NCI-H82 (cell line): ENCODE results near the gene TNFSF10.
"Not testable (repeated sequence)": the region's sequence is repeated elsewhere in the genome, so short reads cannot be mapped to it uniquely, and the experiment has no call there.

ENCODE experiments used
- DNase-seq: peaks from one replicate; lab custom pipeline; 2025; lab: John Stamatoyannopoulos, UW

The TNFSF10 gene

GRCh38 chr3:172543884-172544283 is 20.7 kb upstream of the TNFSF10 start:
- DNase-seq: no peak

- DNase-seq: no peak
Measured at GRCh38 chr3:172543419-172543818, 20.2 kb upstream of the TNFSF10 start.

- no peak for DNase-seq
Measured at GRCh38 chr3:172542999-172543398, 19.8 kb upstream of the TNFSF10 start.

- no peak for DNase-seq
Measured at GRCh38 chr3:172541945-172542488, 18.8 kb upstream of the TNFSF10 start.

GRCh38 chr3:172540049-172540448 is 16.8 kb upstream of the TNFSF10 start:
- no peak for DNase-seq

GRCh38 chr3:172539273-172539672 is 16.0 kb upstream of the TNFSF10 start:
- no peak for DNase-seq

- no peak for DNase-seq
Measured at GRCh38 chr3:172538368-172539151, 15.3 kb upstream of the TNFSF10 start.

GRCh38 chr3:172537507-172538158 is 14.4 kb upstream of the TNFSF10 start:
- DNase-seq: no peak

- no peak for DNase-seq
Measured at GRCh38 chr3:172536993-172537419, 13.8 kb upstream of the TNFSF10 start.

- no peak for DNase-seq
Measured at GRCh38 chr3:172536505-172536904, 13.3 kb upstream of the TNFSF10 start.

- DNase-seq: no peak
Measured at GRCh38 chr3:172530566-172530965, 7.3 kb upstream of the TNFSF10 start.

GRCh38 chr3:172530101-172530561 is 6.9 kb upstream of the TNFSF10 start:
- DNase-seq: no peak

- DNase-seq: no peak
Measured at GRCh38 chr3:172528677-172529076, 5.4 kb upstream of the TNFSF10 start.

- DNase-seq: no peak
Measured at GRCh38 chr3:172527306-172527705, 4.1 kb upstream of the TNFSF10 start.

GRCh38 chr3:172525116-172525613 is 1.9 kb upstream of the TNFSF10 start:
- DNase-seq: no peak

GRCh38 chr3:172524611-172525010 is 1.4 kb upstream of the TNFSF10 start:
- no peak for DNase-seq

- DNase-seq: not testable (repeated sequence)
Measured at GRCh38 chr3:172521837-172522726, 1.1 kb downstream of the TNFSF10 start.

- no peak for DNase-seq
Measured at GRCh38 chr3:172520301-172520831, 2.9 kb downstream of the TNFSF10 start.

- DNase-seq: no peak
Measured at GRCh38 chr3:172519740-172520139, 3.5 kb downstream of the TNFSF10 start.

GRCh38 chr3:172518929-172519640 is 4.1 kb downstream of the TNFSF10 start:
- DNase-seq: no peak
